ENCODE data around the gene EYS. TPM values are rescaled to one million over a fixed set of nuclear protein-coding genes. Genes with fewer than 3 reads are reported as not detected.

The EYS gene
- total RNA-seq, 1 donor from 2014 or later, result 0.08 TPM

- H3K27me3 ChIP-seq (ENCODE audit: low read depth), result no peaks in the 10 kb centered on the region
- no peaks in the 10 kb centered on the region for H3K4me1 ChIP-seq
- no peak overlapping the region for H3K27ac ChIP-seq (replicated peaks)
- intact Hi-C loops (cut with micrococcal nuclease), result no loop called here
- no peaks in the 10 kb centered on the region for H3K9me3 ChIP-seq (replicated peaks)
- no peak for TF ChIP-seq CTCF (IDR thresholded peaks at IDR 0.05; ENCODE audit: borderline replicate concordance)
- no peaks in the 10 kb centered on the region for H3K36me3 ChIP-seq
- H3K4me3 ChIP-seq, result no peak overlapping the region
- no peak for DNase-seq
These were observed 1913.4 kb downstream of the EYS start for GRCh38 chr6:63793465-63794137.

GRCh38 chr6:63792736-63793464 lies 1914.1 kb downstream of the EYS start:
- H3K4me1 ChIP-seq, result no peaks in the 10 kb centered on the region
- intact Hi-C loops (cut with micrococcal nuclease), result no loop called here
- H3K27ac ChIP-seq (replicated peaks), result no peak overlapping the region

GRCh38 chr6:63790334-63790733 lies 1916.7 kb downstream of the EYS start:
- H3K9me3 ChIP-seq (replicated peaks), result no peaks in the 10 kb centered on the region
- no peak for TF ChIP-seq CTCF (IDR thresholded peaks at IDR 0.05; ENCODE audit: borderline replicate concordance)
- H3K4me3 ChIP-seq, result no peak overlapping the region
- H3K27ac ChIP-seq (replicated peaks), result no peak overlapping the region
- DNase-seq, result no peak
- no peaks in the 10 kb centered on the region for H3K36me3 ChIP-seq
- no peaks in the 10 kb centered on the region for H3K4me1 ChIP-seq
- intact Hi-C loops (cut with micrococcal nuclease), result no loop called here
- H3K27me3 ChIP-seq (ENCODE audit: low read depth), result peaks cover 8% of the 10 kb centered on the region

More at GRCh38 chr6:63792736-63793464, 1914.1 kb downstream of the EYS start:
- Histone ChIP-seq H3K36me3 (no peaks in the 10 kb centered on the region), H3K4me3 (no peak overlapping the region), H3K9me3 (replicated peaks) (no peaks in the 10 kb centered on the region), H3K27me3 (ENCODE audit: low read depth) (no peaks in the 10 kb centered on the region)
- no peak for TF ChIP-seq CTCF (IDR thresholded peaks at IDR 0.05; ENCODE audit: borderline replicate concordance)
- no peak for DNase-seq

- no peaks in the 10 kb centered on the region for H3K9me3 ChIP-seq (replicated peaks)
- intact Hi-C loops (cut with micrococcal nuclease), result no loop called here
- H3K27me3 ChIP-seq (ENCODE audit: low read depth), result peaks cover 8% of the 10 kb centered on the region
These were observed 1917.3 kb downstream of the EYS start for GRCh38 chr6:63789699-63790098.

GRCh38 chr6:63788569-63788968 lies 1918.5 kb downstream of the EYS start:
- no peak for DNase-seq
- intact Hi-C loops (cut with micrococcal nuclease), result no loop called here
- H3K4me1 ChIP-seq, result no peaks in the 10 kb centered on the region
- no peak overlapping the region for H3K4me3 ChIP-seq
- no peaks in the 10 kb centered on the region for H3K9me3 ChIP-seq (replicated peaks)
- TF ChIP-seq CTCF (IDR thresholded peaks at IDR 0.05; ENCODE audit: borderline replicate concordance), result no peak
- peaks cover 8% of the 10 kb centered on the region for H3K27me3 ChIP-seq (ENCODE audit: low read depth)
- H3K27ac ChIP-seq (replicated peaks), result no peak overlapping the region
- H3K36me3 ChIP-seq, result no peaks in the 10 kb centered on the region

More at GRCh38 chr6:63789699-63790098, 1917.3 kb downstream of the EYS start:
- no peak overlapping the region for H3K27ac ChIP-seq (replicated peaks)
- no peaks in the 10 kb centered on the region for H3K36me3 ChIP-seq
- H3K4me1 ChIP-seq, result no peaks in the 10 kb centered on the region
- no peak overlapping the region for H3K4me3 ChIP-seq
- DNase-seq, result no peak
- no peak for TF ChIP-seq CTCF (IDR thresholded peaks at IDR 0.05; ENCODE audit: borderline replicate concordance)

Data from left ventricle myocardium inferior (tissue), 1 donor.